GM18951 (cell line): ENCODE measurements around the gene MTCL1.

Experiments used
- POLR2A ChIP-seq: IDR thresholded peaks from 4 replicates; pipeline ENCODE4 v1.6.1; 2011; ENCODE audit warnings: mild to moderate bottlenecking; ENCODE audit not compliant: insufficient read length, insufficient read depth; ENCODE audit errors: extremely low read depth
- in situ Hi-C: fragments of 300-500 bp; cut with MboI; formaldehyde crosslinking; loops from one replicate; pipeline ENCODE4 v1.12.0; 2022; ENCODE audit warnings: low sequenced_read_pairs, mixed read lengths, inconsistent platforms; ENCODE audit not compliant: unreplicated experiment

MTCL1 gene

GRCh38 chr18:8781671-8782070, 76.3 kb downstream of the MTCL1 start:
- TF ChIP-seq POLR2A: no peak
- in situ Hi-C loops: no loop called here

DNA sequence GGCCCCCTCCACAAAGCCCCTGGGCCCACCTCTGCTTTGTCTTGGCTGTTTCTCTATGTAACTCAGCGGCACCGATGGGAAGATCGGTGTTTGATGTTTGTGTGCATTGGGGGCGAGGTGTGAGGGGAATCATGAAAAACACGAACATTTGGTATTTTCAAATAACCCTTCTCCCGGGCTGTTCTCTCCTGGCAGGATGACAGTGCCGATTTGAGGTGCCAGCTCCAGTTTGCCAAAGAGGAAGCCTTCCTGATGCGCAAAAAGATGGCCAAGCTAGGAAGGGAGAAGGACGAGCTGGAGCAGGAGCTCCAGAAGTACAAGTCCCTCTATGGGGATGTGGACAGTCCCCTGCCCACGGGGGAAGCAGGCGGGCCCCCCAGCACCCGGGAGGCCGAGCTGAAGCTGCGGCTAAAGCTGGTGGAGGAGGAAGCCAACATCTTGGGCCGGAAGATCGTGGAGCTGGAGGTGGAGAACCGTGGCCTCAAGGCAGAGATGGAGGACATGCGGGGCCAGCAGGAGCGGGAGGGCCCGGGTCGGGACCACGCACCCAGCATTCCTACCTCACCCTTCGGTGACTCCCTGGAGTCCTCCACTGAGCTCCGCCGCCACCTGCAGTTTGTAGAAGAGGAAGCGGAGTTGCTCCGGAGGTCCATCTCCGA, 78.1 kb downstream of the MTCL1 start:
- no peak for TF ChIP-seq POLR2A
- in situ Hi-C loops: no loop called here

DNA sequence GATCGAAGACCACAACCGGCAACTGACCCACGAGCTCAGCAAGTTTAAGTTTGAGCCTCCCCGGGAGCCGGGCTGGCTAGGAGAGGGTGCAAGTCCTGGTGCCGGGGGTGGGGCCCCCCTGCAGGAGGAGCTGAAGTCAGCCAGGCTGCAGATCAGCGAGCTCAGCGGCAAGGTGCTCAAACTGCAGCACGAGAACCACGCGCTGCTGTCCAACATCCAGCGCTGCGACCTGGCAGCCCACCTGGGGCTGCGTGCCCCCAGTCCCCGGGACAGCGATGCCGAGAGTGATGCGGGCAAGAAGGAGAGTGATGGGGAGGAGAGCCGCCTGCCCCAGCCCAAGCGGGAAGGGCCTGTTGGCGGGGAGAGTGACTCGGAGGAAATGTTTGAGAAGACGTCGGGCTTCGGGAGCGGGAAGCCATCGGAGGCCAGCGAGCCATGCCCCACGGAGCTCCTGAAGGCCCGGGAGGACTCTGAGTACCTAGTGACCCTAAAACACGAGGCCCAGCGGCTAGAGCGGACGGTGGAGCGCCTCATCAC, 78.7 kb downstream of the MTCL1 start:
- no peak for TF ChIP-seq POLR2A
- in situ Hi-C loops: no loop called here

DNA sequence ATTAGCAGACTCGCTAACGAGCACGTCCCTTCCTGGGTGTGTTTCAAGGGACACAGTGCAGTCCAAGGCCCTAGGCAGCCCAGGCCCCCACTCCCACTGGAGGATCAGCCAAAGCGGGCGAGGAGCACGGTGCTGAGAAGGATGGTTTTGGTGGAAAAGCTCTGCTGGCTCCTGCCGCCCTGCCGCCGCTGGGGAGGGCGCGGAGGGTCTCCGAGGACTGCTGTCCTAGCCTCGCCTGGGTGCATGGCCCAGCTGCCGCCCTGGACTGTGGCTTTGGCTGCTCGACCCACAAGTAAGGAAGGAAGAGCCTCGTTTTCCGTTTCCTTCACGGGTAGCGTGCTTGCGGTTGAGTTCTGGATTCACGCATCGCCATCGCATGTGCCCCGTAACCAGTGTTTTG, 79.9 kb downstream of the MTCL1 start:
- in situ Hi-C loops: no loop called here
- no peak for TF ChIP-seq POLR2A

- no peak for TF ChIP-seq POLR2A
- in situ Hi-C loops: no loop called here
Measured at GRCh38 chr18:8785855-8786482, 80.6 kb downstream of the MTCL1 start.

DNA sequence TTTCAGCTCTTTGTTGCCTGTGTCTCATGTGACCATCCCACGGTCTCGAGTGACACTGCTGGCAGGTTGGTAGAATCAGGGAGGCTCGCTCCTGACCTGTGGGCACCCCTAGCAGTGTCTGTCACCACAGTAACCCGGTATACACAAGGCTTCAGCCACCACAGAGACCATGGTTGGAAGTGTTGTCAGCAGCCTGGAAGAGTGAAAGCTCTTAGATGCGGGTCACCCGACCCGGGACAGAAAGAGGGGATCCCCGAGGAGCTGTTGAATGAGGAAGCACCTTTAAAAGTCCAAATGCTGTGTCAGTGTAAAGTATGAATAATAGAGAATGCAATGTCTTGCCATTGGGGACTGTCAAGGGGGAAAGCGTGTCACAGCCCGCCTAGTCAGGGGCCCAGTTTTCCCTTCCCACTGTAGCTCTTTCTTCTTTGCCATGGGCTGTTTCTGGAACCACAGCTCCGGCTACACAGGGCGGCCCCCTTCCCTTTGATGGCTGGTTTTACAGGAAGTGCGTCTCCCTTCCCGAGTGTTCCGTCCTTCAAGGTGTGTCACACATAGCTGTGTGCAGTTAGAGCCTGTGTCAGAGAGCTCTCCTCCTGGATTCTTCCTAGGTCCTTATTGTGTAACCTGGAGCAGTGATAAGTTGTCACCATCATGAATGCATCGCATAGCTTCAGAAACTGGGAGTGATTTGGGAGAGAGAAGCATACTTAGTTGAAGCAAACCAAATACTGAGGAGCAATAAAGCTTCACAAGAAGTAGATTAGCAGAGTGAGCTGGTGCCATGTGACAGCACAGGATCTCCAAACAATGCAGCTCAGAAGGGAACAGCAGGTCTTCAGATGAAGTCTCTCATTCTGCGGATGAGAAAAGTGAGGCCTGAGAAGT, 81.4 kb downstream of the MTCL1 start:
- TF ChIP-seq POLR2A: no peak
- in situ Hi-C loops: no loop called here

- TF ChIP-seq POLR2A: no peak
- in situ Hi-C loops: no loop called here
Measured at GRCh38 chr18:8787371-8787670, 82.0 kb downstream of the MTCL1 start.

GRCh38 chr18:8787794-8788193, 82.4 kb downstream of the MTCL1 start:
- no peak for TF ChIP-seq POLR2A
- in situ Hi-C loops: no loop called here

DNA sequence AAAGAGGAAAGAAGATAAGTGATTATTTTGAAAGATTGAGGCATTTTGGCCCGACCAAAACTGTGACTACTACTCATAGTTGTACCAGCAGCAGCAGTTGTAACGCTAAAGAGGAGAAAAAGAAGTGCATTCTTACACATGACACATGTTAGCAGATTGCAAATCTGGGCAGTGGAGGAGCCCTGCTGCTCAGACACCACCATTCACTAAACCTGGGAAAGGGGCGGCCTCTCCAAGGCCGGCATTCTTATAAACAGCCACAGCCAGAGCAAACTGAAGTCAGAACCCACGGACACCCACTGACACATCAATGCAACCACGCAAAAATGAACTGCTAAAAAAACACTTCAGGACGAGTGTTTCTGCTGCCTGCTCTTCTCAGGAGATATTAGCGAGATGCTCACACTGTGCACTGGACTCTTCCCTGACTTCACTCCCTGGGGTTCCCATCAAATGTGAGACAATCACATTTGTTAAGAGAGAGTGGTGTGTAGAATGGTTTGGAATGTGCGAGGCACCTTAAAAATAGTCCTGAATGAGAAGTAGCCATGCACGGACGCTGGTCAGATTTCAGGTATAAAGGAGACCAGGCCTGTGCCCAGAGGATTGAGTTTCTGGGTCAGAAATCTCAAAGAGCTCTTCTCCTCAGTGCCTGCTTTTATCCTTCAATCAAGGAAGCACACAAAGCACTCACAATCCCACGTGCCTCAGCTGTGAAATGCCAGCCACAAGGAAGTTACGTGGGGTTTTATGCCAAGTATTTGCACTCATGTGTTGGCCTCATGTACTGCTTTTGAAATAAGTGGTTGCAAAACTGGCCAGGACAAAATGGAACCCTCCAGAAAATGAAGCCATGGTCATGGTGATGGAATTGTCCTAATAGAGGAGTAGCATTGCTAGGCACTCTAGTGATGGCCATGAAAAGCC, 83.4 kb downstream of the MTCL1 start:
- no peak for TF ChIP-seq POLR2A
- in situ Hi-C loops: no loop called here

DNA sequence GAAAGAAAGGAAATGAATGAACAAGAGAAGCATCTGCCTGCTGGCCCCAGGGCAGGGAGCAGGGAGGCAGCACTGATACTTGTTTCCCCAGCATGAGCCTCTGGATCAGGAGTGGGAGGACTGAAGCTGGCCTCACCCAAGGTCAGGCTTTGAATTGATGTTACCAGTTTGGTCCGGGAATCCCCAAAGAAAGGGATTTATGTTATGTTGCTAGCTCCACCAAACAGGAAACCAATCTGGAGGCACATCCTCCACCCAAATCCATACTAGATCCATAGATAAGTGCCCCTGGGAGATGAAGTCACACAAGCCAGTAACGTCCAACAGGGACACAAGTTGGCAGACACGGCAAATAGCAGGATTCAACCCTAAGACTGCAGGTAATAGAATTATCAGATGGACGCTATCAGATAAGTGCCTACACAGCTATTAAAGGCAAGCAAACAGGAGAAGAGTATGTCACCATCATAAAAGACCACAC, 85.9 kb downstream of the MTCL1 start:
- no peak for TF ChIP-seq POLR2A
- in situ Hi-C loops: no loop called here

DNA sequence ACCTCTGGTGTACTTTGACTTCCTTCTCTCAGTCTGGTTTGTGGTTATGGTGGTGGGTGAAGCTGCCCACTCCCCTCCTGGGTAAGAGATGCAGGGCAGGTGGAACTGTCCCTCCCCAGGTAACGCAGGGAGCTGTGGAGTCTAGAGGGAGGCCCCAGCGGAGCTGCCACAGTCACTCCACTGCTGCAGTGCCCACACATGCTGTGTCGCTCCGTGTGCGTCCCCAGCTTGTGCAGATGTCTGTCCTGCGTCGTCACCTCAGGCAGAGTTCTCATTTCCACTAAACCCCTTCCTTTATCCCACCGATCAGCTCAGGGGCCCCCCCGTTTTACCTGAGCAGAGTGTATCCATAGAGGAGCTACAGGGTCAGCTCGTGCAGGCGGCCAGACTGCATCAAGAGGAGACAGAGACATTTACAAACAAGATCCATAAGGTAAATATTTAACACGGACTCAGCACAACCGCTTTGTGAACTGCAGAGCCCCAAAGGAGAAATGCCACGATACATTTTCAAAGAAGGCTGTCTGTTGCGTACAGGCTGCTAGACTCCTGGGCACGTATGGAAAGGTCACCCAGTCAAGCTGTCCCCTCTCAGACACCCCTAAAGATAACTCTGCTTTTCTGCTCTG, 87.4 kb downstream of the MTCL1 start:
- in situ Hi-C loops: no loop called here
- TF ChIP-seq POLR2A: no peak
